HG02981 (cell line): ENCODE data around the gene RARB.

ENCODE experiments used
- ATAC-seq: cut with Tn5 transposase; IDR thresholded peaks from one replicate; pipeline ENCODE4 v1.9.1; 2021; ENCODE audit warnings: mild to moderate bottlenecking, moderate library complexity; ENCODE audit not compliant: unreplicated experiment

RARB gene

DNA sequence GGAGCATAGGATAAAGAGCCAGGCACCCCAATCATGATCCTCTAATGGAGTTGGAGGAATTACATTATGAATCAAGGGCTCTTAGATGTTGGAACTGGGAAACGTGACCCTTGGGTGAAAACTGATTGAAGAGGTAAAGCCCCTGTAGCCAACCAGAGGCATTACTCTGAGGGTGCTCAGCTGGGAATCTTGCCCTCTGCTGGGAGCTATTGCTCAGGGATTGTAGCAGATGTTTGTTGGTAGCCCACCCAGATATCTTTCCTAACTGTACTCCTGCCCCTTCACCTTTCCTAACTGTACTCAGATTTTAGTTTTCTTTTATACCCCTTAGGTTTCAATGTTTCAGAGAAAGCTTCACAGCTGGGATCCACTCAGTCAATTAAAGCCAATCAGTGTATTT lies 74.2 kb downstream of the RARB start:
- no peak for ATAC-seq

DNA sequence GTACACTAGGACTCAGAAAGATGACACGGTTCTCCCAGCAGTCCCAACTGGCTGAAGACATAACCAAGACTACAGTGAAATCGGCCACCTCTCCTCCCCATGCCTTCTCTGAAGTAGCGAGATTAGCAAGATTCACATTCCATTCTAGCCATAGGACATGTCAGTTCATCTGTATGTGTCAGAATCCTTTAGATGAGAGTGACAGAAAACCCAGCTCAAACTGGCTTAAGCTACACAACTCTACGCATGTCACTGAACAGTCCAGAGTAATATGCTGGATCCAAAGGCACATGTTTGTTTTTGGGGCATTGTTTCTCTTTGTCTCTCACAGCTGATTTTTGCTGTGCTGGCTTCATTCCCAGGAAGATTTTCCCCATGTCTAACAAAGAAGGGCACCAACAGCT lies 75.8 kb downstream of the RARB start:
- no peak for ATAC-seq

DNA sequence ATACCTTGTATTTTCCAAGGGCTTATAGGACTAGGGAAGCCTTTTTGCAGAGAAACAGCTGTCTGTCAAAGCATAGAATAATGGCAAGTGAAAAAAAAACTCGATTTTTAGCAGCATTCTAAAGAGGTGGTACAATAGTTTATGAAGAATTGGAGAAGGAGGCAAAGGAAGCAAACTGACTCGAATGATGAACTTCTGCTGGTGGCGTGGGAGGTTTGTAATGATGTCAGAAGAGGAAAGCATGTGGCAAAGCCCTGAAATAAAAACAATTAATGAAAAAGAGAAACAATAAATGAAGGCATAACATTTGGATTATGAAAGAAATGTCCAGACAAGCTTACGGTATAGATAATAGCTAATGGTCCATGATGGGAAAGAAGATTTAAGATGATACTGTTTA lies 77.5 kb downstream of the RARB start:
- no peak for ATAC-seq

DNA sequence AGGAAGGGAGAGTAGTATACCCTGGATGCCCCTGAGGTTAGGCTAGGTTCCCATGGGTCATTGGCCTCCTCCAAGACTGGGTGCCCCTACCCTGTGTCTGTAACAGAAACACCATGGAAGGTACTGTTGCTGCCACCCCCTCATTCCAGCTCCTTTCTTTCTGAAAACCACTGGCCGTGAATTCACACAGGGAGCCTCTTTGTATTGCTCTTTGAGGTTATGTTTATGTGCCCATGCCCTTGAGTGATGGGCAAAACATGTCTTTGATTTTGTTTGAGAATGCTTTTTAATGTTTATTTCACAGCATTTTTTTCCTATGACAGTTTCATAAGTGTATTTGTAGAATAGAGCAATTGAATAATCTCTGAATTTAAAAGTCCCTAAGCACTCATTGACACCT lies 79.7 kb downstream of the RARB start:
- no peak for ATAC-seq

DNA sequence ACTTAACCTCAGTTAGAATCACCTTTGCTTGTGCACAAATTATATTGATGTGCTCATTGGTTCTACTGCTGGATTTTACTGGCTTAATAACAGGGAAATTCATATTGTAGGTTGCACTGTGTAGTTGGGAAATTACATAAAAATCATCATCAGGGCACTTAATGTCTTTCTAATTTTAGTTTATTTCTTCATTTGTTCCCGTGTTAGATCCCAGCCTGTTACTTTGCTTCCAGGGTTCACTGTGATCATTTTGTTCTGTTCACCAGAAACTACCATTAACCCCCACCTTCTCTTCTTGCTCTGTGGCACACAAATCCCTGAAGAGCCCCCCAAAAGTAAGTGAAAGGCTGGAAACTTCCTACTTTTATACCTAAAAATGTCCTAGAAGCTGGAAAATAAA lies 80.4 kb downstream of the RARB start:
- no peak for ATAC-seq

DNA sequence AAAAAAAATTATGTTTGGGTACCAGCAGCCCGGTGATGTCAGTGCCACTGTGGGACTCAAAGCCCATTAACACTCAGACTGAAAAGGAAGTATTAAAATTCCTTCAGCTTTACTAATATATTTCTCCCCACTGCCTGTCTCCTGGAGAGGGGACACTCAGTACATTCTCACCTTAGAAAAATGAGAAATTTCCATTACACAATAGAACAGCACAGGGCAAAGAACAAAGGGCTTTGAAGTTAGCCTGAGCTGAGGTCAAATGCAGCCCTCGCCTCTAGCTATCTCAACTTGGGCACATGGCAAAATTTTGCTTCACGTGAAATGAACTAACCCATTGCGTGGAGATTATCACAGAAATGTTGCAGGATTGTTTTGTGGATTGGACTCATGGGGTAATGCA lies 80.8 kb downstream of the RARB start:
- ATAC-seq: no peak

DNA sequence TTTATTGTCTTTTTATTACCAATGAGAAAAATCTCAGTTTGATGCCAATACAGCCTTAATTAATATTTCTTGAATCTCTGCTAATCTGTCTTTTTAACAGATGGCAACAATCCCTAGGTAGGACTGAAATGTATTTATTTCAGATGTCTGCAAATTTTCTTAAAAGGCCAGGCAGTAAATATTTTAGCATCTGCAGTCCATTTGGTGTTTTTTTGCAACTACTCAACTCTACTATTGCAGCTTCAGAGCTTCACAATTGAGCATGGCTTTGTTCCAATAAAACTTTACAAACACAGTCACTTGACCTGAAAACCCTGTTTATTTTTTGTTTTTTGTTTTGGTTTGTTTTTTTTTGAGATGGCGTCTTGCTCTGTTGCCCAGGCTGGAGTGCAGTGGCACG lies 82.7 kb downstream of the RARB start:
- ATAC-seq: no peak

DNA sequence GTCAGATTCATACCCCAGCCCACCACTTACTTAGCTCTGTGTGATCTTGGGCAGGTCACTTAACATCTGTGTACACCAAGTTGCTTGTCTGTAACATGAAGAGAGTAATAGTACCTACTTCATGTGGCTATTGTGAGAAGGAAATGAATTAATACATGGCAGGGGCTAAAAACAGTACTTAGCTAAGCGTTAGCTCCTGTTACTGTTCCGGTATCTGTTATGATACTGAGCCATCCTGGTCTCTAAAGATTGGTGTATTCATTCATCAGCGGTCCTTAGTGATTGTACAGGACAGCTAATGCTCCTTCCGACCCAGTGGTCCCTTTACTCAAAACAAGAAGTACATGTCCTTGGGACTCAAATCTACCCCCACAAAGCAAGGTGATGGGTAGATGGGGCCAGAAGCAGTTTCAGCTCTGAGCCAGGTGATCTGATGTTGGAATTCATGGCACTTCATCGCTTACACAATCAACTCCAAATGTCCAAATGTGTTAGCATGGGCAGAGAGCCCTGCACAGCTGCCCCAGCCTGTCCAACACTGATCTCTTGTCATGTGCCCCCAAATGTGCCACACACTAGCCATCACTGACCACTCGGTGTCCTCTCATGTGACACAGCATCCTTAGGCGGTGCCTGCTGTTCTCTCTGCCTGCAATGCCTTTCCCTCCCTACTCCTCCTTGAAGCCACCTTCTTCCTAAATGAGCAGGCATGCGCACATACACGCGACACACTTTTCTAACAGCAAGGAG lies 84.1 kb downstream of the RARB start:
- ATAC-seq: no peak

DNA sequence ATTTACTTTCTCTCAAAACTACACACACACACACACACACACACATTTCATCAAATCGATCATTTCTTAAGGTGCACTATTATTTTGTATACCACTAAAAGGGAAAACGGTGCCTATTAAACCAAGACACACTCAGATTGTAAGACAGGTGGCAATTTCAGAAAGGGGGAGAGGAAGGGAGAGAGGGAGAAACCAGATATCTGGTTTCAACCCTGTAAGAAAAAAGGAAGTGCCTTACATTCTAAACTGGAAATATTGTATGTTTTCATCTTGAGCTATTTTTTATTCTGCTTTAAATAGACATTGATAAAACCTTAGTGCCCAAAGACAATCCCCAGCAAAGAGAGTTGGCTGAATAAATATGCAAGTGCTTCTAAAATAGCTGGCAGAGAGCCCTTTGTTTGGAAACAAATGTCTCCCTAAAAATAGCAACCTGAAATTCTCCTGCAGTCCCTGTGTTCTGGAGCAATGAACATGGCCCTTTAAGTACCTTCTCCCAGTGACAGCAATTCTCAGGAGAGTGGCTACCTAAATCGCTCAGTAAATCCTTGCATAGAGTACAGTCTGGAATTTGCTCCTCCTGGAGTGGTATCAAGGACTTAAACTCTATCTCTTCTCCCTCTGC lies 85.7 kb downstream of the RARB start:
- ATAC-seq: no peak

DNA sequence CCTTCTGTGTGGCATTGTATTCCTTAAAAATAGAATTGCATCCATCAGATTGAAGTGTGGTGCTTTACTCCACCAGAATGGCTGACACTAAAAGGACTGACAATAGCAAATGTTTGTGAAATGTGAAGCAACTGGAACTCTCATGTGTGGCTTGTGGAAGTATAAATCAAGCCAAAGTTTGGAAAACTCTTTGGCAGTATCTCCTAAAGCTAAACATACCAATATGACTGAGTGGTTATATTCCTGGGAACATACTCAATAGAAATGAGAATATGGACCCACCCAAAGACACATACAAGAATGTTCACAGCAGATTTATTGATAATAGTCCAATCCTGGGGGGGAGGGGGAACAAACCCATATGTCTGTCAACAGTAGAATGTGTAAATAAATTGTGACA lies 87.1 kb downstream of the RARB start:
- ATAC-seq: no peak

DNA sequence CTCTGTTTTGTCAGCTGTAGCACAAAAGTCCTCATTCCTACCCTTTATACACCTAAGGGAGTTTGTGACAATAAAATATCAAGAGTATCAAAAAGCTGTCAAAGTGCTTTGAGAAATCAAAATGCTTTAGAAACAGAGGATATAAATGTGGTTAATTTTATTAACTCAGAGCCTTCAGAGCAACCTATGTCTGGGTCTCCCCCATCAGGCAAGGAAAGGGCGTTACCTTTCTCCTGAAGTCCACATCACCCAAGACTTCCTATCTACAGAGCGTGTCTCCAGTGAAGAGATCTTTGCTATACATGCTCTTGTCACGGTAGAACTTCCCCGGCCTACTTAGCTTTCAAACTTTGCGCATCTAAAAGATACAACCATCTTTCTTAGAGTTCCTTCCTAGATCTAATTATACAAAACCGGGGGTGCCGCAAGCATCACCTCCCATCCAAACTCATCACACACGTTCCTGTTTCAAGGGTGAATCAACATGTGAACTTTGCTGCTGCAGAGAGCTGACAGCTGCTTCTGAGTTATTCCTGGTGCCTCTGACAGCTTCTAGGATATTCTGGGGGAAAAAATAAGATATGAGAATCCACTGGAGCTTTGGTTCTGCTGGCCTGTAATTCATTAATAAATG lies 93.0 kb downstream of the RARB start:
- ATAC-seq: no peak

DNA sequence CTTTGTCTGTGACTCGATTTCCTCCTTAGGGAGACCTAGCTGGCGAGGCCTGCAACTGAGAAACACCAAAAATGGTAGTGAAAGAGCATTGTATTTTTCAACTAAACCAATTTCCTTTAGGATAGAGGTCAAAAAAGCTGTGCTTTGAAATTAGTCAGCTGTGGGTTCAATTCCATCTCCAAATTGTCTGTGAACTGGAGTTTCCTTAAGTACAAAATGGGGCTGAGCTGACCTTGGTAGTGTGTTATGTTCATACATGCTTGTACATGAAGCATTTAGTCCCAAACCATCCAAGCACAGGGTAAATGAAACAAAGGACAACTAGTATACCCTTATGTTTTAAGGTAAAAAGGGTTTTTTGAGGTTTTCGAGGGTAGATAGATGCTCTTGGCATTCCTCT lies 99.3 kb downstream of the RARB start:
- ATAC-seq: no peak

DNA sequence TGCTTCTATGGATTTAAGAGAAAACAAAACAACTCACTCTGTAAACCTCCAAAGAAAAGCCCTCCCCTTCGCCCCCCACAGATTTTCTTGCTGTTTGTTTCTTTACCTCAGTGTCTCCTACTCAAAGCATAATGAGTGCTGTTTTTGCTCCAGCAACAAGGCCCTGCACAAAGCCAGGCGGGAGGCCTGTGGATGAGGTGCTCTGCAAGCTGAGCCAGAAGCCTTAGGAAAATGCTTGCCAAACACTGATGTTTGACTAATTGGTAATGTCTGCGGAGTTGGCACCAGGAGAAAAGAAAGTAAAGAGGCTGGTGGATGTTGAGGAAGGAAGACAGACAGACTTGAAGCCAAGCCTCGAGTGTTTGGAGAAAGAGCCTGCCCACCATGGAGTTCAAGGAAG lies 99.7 kb downstream of the RARB start:
- ATAC-seq: no peak

DNA sequence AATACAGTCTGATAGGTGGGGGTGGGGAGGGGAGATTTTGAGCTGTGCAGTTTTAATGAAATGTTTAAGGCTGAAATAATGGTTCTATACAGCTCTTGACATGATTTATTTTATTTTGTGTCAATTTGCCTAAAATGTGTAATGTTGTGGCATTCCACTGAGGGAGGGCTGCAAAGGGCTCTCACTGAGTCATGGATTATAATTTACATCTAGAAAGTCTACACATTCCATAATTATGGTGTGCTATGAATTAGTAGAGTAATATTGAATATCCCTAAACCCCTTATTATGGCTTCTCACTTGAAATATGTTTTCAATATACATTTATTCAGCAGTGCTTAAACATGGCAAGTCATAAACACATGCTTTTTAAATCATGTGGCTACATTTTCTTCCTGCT lies 103.9 kb downstream of the RARB start:
- ATAC-seq: no peak

DNA sequence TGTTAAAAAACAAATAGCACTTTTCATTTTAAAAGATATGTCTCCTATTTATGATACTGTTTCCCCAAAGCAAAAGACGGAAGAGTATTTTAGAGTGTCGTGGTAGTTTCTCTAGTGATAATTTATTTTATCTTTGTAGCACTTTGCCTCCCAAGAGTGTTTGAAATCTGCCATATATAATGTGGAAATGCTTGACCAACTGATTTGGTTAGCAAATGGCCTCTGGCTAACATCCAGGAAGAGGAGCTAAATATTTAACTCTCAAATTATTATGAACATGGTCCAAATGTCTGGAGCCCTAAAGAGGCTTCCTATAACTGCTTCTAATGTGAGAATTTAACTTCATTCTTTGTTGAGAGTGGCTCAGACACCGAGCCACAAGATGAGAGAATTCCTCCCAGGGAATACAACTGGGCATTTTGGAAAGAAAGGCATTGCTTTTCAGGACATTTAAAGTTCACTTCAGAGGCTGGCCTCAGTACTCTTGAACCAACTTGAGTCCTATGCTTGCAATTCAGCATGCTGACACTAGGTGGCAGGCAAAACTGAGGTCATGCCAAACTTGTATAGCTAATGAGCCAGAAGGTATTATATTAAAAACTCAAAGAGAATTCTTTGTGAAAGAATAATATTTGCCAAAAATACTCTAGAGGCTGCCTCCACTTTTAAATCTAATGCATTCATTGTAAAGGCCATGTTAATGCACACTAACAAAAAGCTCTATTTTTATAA lies 104.5 kb downstream of the RARB start:
- ATAC-seq: peak; percentile 47

DNA sequence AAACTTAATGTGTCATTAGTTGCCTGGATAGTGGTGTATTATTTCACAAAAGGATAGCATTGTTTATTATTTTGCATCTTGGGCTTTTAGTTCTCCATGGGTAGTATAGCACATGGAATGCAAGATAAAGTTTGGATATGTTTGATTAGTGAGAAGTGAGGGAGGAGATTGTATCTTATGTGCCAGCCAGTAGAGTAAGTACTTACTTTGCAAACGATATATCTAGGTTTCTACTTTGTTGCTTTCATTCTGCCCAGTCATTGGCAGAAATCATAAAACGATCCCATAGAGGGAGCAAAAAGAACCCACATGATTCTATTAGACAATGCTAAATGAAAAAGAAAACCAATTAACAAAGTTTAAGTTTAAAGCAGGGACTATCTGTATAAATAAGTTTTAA lies 105.3 kb downstream of the RARB start:
- no peak for ATAC-seq

DNA sequence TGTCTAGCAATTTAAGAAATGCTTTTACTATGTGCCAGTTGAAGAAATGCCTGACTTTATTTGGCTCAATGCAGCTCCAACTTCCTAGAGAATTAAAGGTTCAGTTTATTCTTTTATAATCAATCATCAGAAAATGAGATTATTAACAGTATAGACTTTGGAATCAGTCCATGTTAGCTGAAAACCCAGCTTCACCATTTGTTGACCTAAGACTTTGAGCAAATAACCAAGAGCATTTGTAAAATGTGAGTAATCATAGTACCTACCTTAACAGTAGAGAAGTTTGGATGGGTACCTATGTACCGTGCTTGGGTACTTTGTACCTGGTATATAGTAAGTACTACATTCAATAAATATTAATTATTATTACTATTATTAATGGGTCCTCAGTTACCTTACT lies 105.9 kb downstream of the RARB start:
- no peak for ATAC-seq

DNA sequence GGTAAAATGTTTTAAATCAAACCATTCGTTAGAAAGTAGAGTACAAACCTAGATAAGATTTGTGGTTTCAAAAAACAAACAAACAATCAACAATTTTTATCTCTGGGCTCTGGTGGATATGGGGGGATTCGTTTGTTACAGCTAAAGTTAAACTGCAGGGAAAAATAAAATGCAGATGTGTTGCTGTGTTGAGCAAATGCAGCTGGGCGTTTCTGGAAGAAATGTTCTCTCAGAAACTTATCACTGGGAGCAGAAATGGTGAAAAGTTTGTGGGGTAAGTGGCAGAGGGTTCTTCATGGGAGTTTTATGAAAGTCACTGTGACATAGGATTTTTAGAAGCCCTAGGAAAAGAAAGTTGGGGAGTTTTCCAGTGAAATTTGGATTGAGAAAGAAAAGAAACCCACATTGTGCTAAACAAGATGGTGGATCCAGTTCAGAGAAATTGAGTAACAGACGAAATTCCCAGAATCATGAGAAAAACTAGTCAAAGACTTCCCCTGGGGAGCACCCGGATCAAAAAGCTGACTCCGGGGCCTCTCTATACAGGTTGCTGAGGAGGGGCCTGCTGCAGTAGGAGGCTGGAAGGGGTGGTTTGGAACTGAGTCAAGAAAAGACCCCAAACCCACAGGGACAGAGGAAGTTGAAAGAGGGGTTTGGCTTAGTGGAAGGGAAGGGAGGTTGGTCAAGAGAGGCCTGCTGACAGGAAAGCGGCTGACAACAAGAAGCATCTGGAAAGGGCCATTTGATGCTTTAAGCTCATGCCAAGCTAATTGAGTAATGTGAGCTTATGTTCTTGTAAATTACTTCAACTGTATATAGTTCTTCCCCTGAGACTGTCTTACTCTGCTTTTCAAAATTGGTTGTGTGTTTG lies 108.7 kb downstream of the RARB start:
- ATAC-seq: no peak

DNA sequence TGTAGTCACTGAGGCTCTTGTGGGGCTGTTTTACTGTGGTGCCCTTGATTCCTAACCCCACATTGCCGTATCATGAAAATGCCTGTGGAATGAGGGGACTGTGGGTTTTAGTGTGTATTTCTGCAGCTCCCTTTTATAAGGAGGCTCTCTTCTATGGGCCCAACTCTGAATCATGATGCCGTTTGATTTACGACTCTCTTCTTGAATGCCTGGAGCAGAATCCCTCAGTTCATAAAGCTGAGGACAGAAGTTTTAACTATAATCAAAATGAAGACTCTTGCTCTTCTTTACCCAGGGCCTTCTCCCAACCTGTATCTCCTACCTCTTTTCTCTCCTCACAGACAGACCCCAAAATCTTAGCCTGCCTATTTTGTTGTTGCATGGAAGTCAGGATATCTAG lies 109.5 kb downstream of the RARB start:
- no peak for ATAC-seq

DNA sequence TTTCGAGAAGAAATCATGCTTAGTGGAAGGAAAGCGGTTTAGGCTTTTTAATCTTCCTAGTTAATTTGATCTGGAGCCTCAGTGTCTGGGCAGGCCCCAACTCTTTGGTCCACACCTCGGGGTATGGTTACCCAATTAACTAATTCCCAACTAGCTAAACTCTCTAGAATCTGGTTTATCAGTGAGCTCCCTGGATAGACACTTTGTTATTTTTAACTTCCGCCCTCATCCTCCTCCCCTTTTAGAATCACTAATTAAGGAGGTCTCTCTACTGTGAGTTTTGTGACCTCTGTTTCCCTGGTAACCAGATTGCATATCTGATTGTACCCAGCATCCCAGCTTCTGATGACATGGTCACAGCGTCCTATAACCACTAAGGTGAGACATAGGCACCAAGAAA lies 112.2 kb downstream of the RARB start:
- ATAC-seq: no peak

DNA sequence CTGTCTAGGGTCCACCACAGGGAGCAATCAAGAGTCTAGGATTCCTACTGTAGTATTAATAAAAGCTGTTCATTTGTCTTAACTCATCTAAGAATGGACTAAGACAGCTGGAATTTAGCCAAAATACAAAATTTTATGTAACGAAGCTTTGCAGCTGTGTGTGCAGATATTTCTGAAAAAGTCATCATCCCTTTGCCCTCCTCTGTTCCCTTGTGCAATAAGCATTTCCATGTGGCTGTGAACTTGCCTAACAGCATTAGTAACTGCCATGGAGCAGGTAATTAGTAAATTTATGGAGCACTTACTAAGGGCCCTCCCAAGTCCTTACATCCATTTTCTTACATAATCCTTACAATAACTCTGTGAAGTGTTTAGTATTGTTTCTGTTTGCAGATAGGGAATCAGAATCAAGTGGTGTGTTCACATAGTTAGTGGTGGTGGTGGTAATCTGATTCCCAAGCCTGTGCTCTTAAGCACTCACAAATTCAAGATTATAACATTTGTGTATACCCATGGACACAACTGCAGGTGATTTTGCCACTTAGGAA lies 114.5 kb downstream of the RARB start:
- ATAC-seq: no peak
